GM12878 (cell line): ENCODE results near the gene GIMAP8. TPM values are rescaled to one million over a fixed set of nuclear protein-coding genes. Genes with fewer than 3 reads are reported as not detected.
A peak's percentile ranks its signal among the peaks of the same experiment; 100 is the strongest.

Experiments
- ATAC-seq: fragments of 200-7000 bp; cut with Tn5 transposase; 3 replicates; pipeline ENCODE4 v1.9.1; 2020; ENCODE audit warnings: mild to moderate bottlenecking, moderate library complexity
- BruUV-seq: library from RNA; stranded (reverse); fragments of 400-500 nt; replicated peaks from 2 replicates; lab custom pipeline; 2021; lab: Mats Ljungman, UMichigan
- CTCF ChIA-PET: fragments of 300-600 bp; sonication (Branson Sonifier 250); formaldehyde crosslinking; extraction: SDS; loops from one replicate; lab custom pipeline; 2021; ENCODE audit warnings: inconsistent platforms; lab: Yijun Ruan, JAX
- POLR2A ChIA-PET: fragments of 350-600 bp; formaldehyde crosslinking; extraction: SDS; loops from one replicate; lab custom pipeline; 2021; ENCODE audit warnings: inconsistent platforms; lab: Charles Lee
- RAD21 ChIA-PET: fragments of 300-600 bp; sonication (Branson Sonifier 250); formaldehyde crosslinking; loops from one replicate; lab custom pipeline; 2023; ENCODE audit warnings: antibody characterized with exemption; ENCODE audit not compliant: unreplicated experiment; lab: Charles Lee
- SMC1A ChIA-PET: fragments of 300-600 bp; sonication (Branson Sonifier 250); formaldehyde crosslinking; loops from one replicate; lab custom pipeline; 2023; ENCODE audit not compliant: unreplicated experiment, uncharacterized antibody; lab: Charles Lee
- DNase-seq: peaks from one replicate; pipeline ENCODE4 v3.0.0-alpha.2; 2011; ENCODE audit warnings: low read depth, low spot score
- FAIRE-seq: peaks from 3 replicates; lab custom pipeline; 2011; peaks lifted over from hg19 to GRCh38; lab: Jason Lieb, UNC
- H2AFZ ChIP-seq: 2 replicates; pipeline ENCODE4 v1.6.0; 2011; ENCODE audit warnings: low read depth, low read length, control low read depth; ENCODE audit not compliant: control insufficient read depth
- H3K27ac ChIP-seq: 2 replicates; pipeline ENCODE4 v1.5.1; 2011; ENCODE audit warnings: control low read depth; ENCODE audit not compliant: control insufficient read depth, insufficient read depth
- H3K27me3 ChIP-seq, 2 experiments: replicated peaks in 1 of 2; 2 replicates each; pipeline versions ENCODE4 v1.6.0 to v1.6.1; 2011; ENCODE audit warnings: low read length in 1 of 2; ENCODE audit not compliant: control insufficient read depth in 2 of 2, insufficient read depth in 2 of 2
- H3K36me3 ChIP-seq, 2 experiments: 2 replicates each; pipeline ENCODE4 v1.5.1; 2011; ENCODE audit warnings: low read length in 1 of 2; ENCODE audit not compliant: control insufficient read depth in 2 of 2, insufficient read depth in 2 of 2
- H3K4me1 ChIP-seq: 2 replicates; pipeline ENCODE4 v1.6.1; 2011; ENCODE audit warnings: mild to moderate bottlenecking, low read length, moderate library complexity, mixed read lengths; ENCODE audit not compliant: control insufficient read depth, insufficient read depth
- H3K4me2 ChIP-seq: 2 replicates; pipeline ENCODE4 v1.6.0; 2011; ENCODE audit warnings: control low read depth; ENCODE audit not compliant: control insufficient read depth, insufficient read depth
- H3K4me3 ChIP-seq: fragments of 200-600 bp; sonication (generic); 2 replicates; pipeline ENCODE4 v1.5.1; 2016
- H3K79me2 ChIP-seq: 2 replicates; pipeline ENCODE4 v1.6.0; 2011; ENCODE audit warnings: low read length; ENCODE audit not compliant: control insufficient read depth, insufficient read depth
- H3K9ac ChIP-seq: 2 replicates; pipeline ENCODE4 v1.8.0; 2011; ENCODE audit warnings: low read length, control low read depth, mixed read lengths; ENCODE audit not compliant: control insufficient read depth, insufficient read depth
- H3K9me3 ChIP-seq: replicated peaks from 3 replicates; pipeline ENCODE4 v1.5.1; 2011; ENCODE audit warnings: mild to moderate bottlenecking, low read length; ENCODE audit not compliant: control insufficient read depth, insufficient read depth
- H4K20me1 ChIP-seq: 2 replicates; pipeline ENCODE4 v1.6.0; 2011; ENCODE audit not compliant: control insufficient read depth, insufficient read depth
- BCL11A ChIP-seq: IDR thresholded peaks from 2 replicates; pipeline ENCODE4 v1.6.1; 2011; ENCODE audit warnings: low read depth, low read length
- BHLHE40 ChIP-seq, 2 experiments: fragments of 450-650 bp in 1 of 2; IDR thresholded peaks; 2 replicates each; pipeline ENCODE4 v1.6.1; 2011 to 2017; ENCODE audit warnings: low read depth in 2 of 2, borderline replicate concordance in 1 of 2, improper control_type of control experiment in 1 of 2, low read length in 1 of 2, mild to moderate bottlenecking in 1 of 2
- BMI1 ChIP-seq: fragments of 450-650 bp; IDR thresholded peaks from 2 replicates; pipeline ENCODE4 v1.6.1; 2016; ENCODE audit warnings: mild to moderate bottlenecking, moderate library complexity, borderline replicate concordance
- CHD2 ChIP-seq: IDR thresholded peaks from 2 replicates; pipeline ENCODE4 v1.6.1; 2011; ENCODE audit warnings: low read depth, low read length, improper control_type of control experiment, borderline replicate concordance
- CREM ChIP-seq: IDR thresholded peaks from 2 replicates; pipeline ENCODE4 v1.6.1; 2014; ENCODE audit warnings: antibody characterized with exemption, low read depth
- EZH2 ChIP-seq: IDR thresholded peaks from 2 replicates; pipeline ENCODE4 v1.6.1; 2012; ENCODE audit warnings: low read depth, mild to moderate bottlenecking, control low read depth, inconsistent platforms, low read length, borderline replicate concordance; ENCODE audit not compliant: control insufficient read depth
- FOXM1 ChIP-seq: IDR thresholded peaks from 2 replicates; pipeline ENCODE4 v1.6.1; 2012; ENCODE audit warnings: low read depth, mild to moderate bottlenecking, inconsistent platforms, low read length, moderate library complexity
- GATAD2B ChIP-seq: fragments of 450-650 bp; conservative IDR thresholded peaks from 2 replicates; pipeline ENCODE4 v1.6.1; 2017; ENCODE audit warnings: low read depth, mild to moderate bottlenecking, moderate library complexity
- MTA2 ChIP-seq: fragments of 450-650 bp; IDR thresholded peaks from 2 replicates; pipeline ENCODE4 v1.6.1; 2016; ENCODE audit warnings: low read depth, mild to moderate bottlenecking, moderate library complexity
- MXI1 ChIP-seq: fragments of 150-350 bp; IDR thresholded peaks from 2 replicates; pipeline ENCODE4 v1.6.1; 2011; ENCODE audit warnings: low read depth, mild to moderate bottlenecking, inconsistent platforms, low read length, improper control_type of control experiment
- NBN ChIP-seq: fragments of 450-650 bp; IDR thresholded peaks from 2 replicates; pipeline ENCODE4 v1.6.1; 2016
- PAX5 ChIP-seq: IDR thresholded peaks from 2 replicates; pipeline ENCODE4 v1.6.1; 2011; ENCODE audit warnings: low read depth, low read length, borderline replicate concordance
- PAX8 ChIP-seq: fragments of 450-650 bp; IDR thresholded peaks from 2 replicates; pipeline ENCODE4 v1.6.1; 2017; ENCODE audit warnings: mild to moderate bottlenecking, moderate library complexity
- SMARCA5 ChIP-seq: fragments of 450-650 bp; IDR thresholded peaks from 2 replicates; pipeline ENCODE4 v1.6.1; 2017; ENCODE audit warnings: mild to moderate bottlenecking
- SUZ12 ChIP-seq: fragments of 200-600 bp; sonication (generic); IDR thresholded peaks from one replicate; pipeline ENCODE4 v1.6.1; 2018; ENCODE audit warnings: antibody characterized with exemption, mild to moderate bottlenecking; ENCODE audit not compliant: unreplicated experiment
- TCF12 ChIP-seq: IDR thresholded peaks from 2 replicates; pipeline ENCODE4 v1.6.1; 2011; ENCODE audit warnings: low read depth, mild to moderate bottlenecking, low read length
- ZBED1 ChIP-seq: IDR thresholded peaks from 2 replicates; pipeline ENCODE4 v1.6.1; 2016; ENCODE audit warnings: borderline replicate concordance
- ZNF217 ChIP-seq: fragments of 450-650 bp; IDR thresholded peaks from 2 replicates; pipeline ENCODE4 v1.6.1; 2017; ENCODE audit warnings: antibody characterized with exemption, mild to moderate bottlenecking
- WGBS: methylation state at CpG from one replicate; pipeline ENCODE4 v1.1.6; 2016; ENCODE audit warnings: low lambda C conversion rate; ENCODE audit not compliant: insufficient replicate concordance, insufficient coverage; ENCODE audit errors: missing lambda C conversion rate; 5-methylcytosine and 5-hydroxymethylcytosine counted together
- in situ Hi-C: fragments of 300-500 bp; cut with MboI; formaldehyde crosslinking; loops from 9 replicates; pipeline ENCODE4 v1.14.3; 2018; ENCODE audit warnings: mixed read lengths
- intact Hi-C: fragments of 100-400 bp; cut with micrococcal nuclease; formaldehyde crosslinking; loops from one replicate; pipeline ENCODE4 v1.14.2; 2022; ENCODE audit not compliant: unreplicated experiment
- polyA plus RNA-seq, 11 experiments: library from polyadenylated mRNA; depleted of rRNA in 4 of 11; unstranded in 6 of 11; stranded (reverse) in 5 of 11; fragments of >200 nt; fragmentation: Nextera tagmentation in 4 of 11; fragmentation: Illumina TruSeq in 1 of 11; extraction: Ambion mirVana in 4 of 11; extraction: Trizol in 1 of 11; gene quantifications; 1 replicate in 1 of 11; 2 replicates in 10 of 11; pipeline versions ENCODE4 v1.2.1 to v1.2.3, GENCODE V29; 2011 to 2016; ENCODE audit warnings: inconsistent platforms in 2 of 11, missing spikeins in 2 of 11, low read depth in 1 of 11
- total RNA-seq, 4 experiments: library from RNA; depleted of rRNA in 3 of 4; stranded (reverse); fragments of >200 nt in 3 of 4; fragmentation: Illumina TruSeq in 1 of 4; extraction: Trizol in 1 of 4; gene quantifications; 2 replicates each; pipeline versions ENCODE4 v1.2.1 to v1.2.3, GENCODE V29; 2013 to 2021
- TF ChIP-seq, protein P1 (sequence below): IDR thresholded peaks from 2 replicates; pipeline ENCODE4 v1.6.1; 2011; ENCODE audit warnings: borderline replicate concordance, low read depth, mild to moderate bottlenecking, moderate library complexity, mixed read lengths, low read length; ENCODE audit not compliant: insufficient read depth; ENCODE audit errors: extremely low read length
- TF ChIP-seq, protein P2 (sequence below): fragments of 450-650 bp; formaldehyde crosslinking; IDR thresholded peaks from 2 replicates; pipeline ENCODE4 v1.4.0; 2022; ENCODE audit warnings: mild to moderate bottlenecking, moderate library complexity

The GIMAP8 gene
- total and polyA plus RNA-seq, 10 of the 15 experiments (the other 5 are each of a cell fraction or from before 2014, with no cell fraction given), result 0.66 to 9.7 (median 4.7) TPM

DNA sequence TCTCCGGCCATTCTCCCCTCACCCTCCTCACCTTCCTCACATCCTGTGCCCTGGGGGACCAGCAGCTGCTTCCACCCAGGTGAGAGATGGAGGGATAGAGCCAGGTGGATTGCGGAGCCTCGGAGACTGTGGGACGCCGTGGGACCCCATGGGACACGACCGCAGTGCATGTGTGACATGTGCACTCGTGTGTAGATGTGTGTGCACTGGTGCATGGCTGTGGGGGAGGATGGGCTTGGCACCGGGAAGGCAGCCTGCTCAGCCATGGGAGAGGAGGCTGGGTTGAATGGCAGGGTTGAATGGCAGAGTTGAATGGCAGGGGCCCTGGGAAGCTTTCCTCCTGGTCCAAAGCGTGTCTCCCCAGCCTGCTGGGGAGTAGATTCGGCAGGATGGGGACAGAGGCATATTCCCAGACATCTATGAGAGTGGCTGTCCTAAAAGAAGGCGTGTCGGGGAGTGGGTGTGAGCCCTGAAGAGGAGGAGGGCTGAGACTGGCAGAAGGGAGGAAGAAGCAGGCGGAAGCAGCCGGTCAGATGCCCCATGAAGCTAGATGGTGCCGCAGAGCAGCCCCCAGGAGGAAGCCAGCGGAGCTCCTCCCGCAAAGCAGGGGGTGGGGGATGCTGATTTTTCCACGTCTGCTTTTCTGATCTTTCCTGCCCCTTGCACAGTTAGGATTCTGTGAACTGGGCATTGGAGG is 815 bp downstream of the GIMAP8 start:
- ChIA-PET RAD21 (interaction anchor here (0.6 to 5.1 kb wide), 9 partner anchors 9 to 304 kb away, joined by 3 to 75 read pairs (median 6); partner anchors contain the start of gene GIMAP2), SMC1A (interaction anchor here (0.6 to 8.2 kb wide), 14 partner anchors 17 to 414 kb away, joined by 3 to 115 read pairs (median 6); partner anchors contain the start of gene GIMAP2), CTCF (interaction anchor here (0.5 to 4.3 kb wide), 12 partner anchors 10 to 425 kb away, joined by 3 to 112 read pairs (median 3); no protein-coding TSS in a partner anchor), POLR2A (interaction anchor here (0.7 to 1.4 kb wide), 4 partner anchors 29 to 308 kb away, joined by 3 to 5 read pairs (median 4); no protein-coding TSS in a partner anchor)
- Histone ChIP-seq H3K36me3 (peaks cover 1 to 5% of the 10 kb centered on the region in 2 experiments; a peak in 1 of 4 replicates), H3K9ac (peak overlapping the region; percentile 79), H3K4me3 (peak overlapping the region; percentile 69; the same call in 1 of the 2 replicates), H3K27ac (peak overlapping the region; percentile 87), H4K20me1 (no peaks in the 10 kb centered on the region), H2AFZ (peak overlapping the region; percentile 20; the same call in 1 of the 2 replicates), H3K4me2 (peak overlapping the region; percentile 96), H3K9me3 (peaks cover 3% of the 10 kb centered on the region), H3K27me3 (no peaks in the 10 kb centered on the region), H3K4me1 (peaks cover 34% of the 10 kb centered on the region), H3K79me2 (peaks cover 16% of the 10 kb centered on the region)
- DNase-seq (peak; percentile 79), FAIRE-seq (no peak), ATAC-seq (peak; percentile 67)
- WGBS, result under 1% methylated on average over 17 of the region's 19 CpGs
- in situ Hi-C loops (no loop called here), intact Hi-C loops (loop anchor here (1.0 to 5.0 kb wide), 3 partner anchors 171 to 236 kb away; partner anchors contain the start of gene GIMAP2)
- no TSS peak for BruUV-seq
- TF ChIP-seq, protein P1, sequence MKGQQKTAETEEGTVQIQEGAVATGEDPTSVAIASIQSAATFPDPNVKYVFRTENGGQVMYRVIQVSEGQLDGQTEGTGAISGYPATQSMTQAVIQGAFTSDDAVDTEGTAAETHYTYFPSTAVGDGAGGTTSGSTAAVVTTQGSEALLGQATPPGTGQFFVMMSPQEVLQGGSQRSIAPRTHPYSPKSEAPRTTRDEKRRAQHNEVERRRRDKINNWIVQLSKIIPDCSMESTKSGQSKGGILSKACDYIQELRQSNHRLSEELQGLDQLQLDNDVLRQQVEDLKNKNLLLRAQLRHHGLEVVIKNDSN, result no peak
- no peak for TF ChIP-seq FOXM1
- TF ChIP-seq CHD2, result peak; percentile 63; the same call in 1 of the 2 replicates
- peak; percentile 98 for TF ChIP-seq PAX5
- peak; percentile 86 to 92 for TF ChIP-seq BHLHE40 (IDR thresholded peaks at IDR 0.05; ENCODE audit: borderline replicate concordance in 1 of 2, low read depth in 2 of 2, low read length in 1 of 2)
- peak; percentile 19; the same call in 1 of the 2 replicates for TF ChIP-seq BCL11A
- TF ChIP-seq SUZ12, result no peak
- TF ChIP-seq, protein P2, sequence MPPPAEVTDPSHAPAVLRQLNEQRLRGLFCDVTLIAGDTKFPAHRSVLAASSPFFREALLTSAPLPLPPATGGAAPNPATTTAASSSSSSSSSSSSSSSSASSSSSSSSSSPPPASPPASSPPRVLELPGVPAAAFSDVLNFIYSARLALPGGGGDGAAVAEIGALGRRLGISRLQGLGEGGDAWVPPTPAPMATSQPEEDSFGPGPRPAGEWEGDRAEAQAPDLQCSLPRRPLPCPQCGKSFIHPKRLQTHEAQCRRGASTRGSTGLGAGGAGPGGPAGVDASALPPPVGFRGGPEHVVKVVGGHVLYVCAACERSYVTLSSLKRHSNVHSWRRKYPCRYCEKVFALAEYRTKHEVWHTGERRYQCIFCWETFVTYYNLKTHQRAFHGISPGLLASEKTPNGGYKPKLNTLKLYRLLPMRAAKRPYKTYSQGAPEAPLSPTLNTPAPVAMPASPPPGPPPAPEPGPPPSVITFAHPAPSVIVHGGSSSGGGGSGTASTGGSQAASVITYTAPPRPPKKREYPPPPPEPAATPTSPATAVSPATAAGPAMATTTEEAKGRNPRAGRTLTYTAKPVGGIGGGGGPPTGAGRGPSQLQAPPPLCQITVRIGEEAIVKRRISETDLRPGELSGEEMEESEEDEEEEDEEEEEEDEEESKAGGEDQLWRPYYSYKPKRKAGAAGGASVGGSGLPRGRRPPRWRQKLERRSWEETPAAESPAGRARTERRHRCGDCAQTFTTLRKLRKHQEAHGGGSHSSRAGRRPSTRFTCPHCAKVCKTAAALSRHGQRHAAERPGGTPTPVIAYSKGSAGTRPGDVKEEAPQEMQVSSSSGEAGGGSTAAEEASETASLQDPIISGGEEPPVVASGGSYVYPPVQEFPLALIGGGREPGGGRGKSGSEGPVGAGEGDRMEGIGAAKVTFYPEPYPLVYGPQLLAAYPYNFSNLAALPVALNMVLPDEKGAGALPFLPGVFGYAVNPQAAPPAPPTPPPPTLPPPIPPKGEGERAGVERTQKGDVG (CRISPR knock-in tag), result no peak
- TF ChIP-seq MTA2, result peak; percentile 51; the same call in 1 of the 2 replicates
- TF ChIP-seq ZNF217, result 0 out of 2 replicates have a peak, but pooled peaks have one; percentile 26
- peak; percentile 67 for TF ChIP-seq TCF12
- no peak for TF ChIP-seq MXI1
- TF ChIP-seq GATAD2B, result peak; percentile 68
- 0 out of 2 replicates have a peak, but pooled peaks have one; percentile 38 for TF ChIP-seq PAX8
- peak; percentile 10; the same call in 1 of the 2 replicates for TF ChIP-seq CREM
- no peak for TF ChIP-seq BMI1
- TF ChIP-seq SMARCA5, result no peak
- no peak for TF ChIP-seq EZH2
- TF ChIP-seq NBN, result peak; percentile 61
- peak; percentile 55; the same call in 1 of the 2 replicates for TF ChIP-seq ZBED1
